Measurements from ENCODE around the gene LRRC41.
A peak's percentile ranks its signal among the peaks of the same experiment; 100 is the strongest.

The LRRC41 gene, protein sequence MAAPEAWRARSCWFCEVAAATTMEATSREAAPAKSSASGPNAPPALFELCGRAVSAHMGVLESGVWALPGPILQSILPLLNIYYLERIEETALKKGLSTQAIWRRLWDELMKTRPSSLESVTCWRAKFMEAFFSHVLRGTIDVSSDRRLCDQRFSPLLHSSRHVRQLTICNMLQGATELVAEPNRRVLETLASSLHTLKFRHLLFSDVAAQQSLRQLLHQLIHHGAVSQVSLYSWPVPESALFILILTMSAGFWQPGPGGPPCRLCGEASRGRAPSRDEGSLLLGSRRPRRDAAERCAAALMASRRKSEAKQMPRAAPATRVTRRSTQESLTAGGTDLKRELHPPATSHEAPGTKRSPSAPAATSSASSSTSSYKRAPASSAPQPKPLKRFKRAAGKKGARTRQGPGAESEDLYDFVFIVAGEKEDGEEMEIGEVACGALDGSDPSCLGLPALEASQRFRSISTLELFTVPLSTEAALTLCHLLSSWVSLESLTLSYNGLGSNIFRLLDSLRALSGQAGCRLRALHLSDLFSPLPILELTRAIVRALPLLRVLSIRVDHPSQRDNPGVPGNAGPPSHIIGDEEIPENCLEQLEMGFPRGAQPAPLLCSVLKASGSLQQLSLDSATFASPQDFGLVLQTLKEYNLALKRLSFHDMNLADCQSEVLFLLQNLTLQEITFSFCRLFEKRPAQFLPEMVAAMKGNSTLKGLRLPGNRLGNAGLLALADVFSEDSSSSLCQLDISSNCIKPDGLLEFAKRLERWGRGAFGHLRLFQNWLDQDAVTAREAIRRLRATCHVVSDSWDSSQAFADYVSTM

DNA sequence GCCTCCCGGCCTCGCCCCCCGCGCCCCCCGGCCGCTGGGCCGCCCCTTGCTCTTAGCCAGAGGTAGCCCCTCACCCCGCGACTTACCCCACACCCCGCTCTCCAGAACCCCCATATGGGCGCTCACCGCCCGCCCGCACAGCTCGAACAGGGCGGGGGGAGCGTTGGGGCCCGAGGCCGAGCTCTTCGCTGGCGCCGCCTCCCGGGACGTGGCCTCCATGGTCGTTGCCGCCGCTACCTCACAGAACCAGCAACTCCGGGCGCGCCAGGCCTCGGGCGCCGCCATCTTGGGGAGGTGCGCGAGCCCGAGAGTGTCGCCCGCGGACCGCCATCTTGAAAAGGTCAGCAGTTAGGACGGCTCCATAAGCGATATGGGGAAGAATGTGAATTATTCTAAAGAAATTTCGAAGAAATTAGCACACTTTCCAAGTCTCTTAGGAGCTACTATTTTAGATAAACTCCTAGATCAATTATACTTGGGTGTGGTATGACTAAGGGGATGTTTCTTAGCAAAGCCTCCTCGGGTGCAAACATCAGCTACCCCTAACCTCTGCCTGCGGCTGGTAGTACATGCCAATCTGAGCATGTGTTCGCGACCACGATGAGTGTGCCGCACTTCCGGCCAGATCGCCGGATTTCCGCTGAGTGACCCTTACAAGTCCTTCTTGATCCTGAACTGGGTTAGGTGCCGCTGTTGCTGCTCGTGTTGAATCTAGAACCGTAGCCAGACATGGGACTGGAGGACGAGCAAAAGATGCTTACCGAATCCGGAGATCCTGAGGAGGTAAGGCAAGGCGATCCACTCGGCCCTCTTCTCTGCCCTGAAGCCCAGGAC is at the start of gene LRRC41, which contains the start of gene UQCRH:
Gene LRRC41 (minus strand): TSS at position 579 of the 834 bp plus-strand sequence. CDS start 294 bp downstream, at position 285.
Gene UQCRH (plus strand): TSS at position 661 of the 834 bp plus-strand sequence. CDS start 69 bp downstream, at position 730.
- peak; percentile 89 for DNase-seq (ENCODE audit: low read depth, low spot score)
- CTCF ChIA-PET, result interaction anchor here (0.7 to 2.3 kb wide), 6 partner anchors 15 to 58 kb away, joined by 3 to 17 read pairs (median 5); partner anchors contain the start of gene NSUN4
- TF ChIP-seq, protein P1, sequence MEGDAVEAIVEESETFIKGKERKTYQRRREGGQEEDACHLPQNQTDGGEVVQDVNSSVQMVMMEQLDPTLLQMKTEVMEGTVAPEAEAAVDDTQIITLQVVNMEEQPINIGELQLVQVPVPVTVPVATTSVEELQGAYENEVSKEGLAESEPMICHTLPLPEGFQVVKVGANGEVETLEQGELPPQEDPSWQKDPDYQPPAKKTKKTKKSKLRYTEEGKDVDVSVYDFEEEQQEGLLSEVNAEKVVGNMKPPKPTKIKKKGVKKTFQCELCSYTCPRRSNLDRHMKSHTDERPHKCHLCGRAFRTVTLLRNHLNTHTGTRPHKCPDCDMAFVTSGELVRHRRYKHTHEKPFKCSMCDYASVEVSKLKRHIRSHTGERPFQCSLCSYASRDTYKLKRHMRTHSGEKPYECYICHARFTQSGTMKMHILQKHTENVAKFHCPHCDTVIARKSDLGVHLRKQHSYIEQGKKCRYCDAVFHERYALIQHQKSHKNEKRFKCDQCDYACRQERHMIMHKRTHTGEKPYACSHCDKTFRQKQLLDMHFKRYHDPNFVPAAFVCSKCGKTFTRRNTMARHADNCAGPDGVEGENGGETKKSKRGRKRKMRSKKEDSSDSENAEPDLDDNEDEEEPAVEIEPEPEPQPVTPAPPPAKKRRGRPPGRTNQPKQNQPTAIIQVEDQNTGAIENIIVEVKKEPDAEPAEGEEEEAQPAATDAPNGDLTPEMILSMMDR (IDR thresholded peaks at IDR 0.05; ENCODE audit: insufficient read depth, low read length, missing control alignments), result peak; percentile 2
- POLR2A ChIA-PET, result interaction anchor here (0.6 to 2.0 kb wide), 9 partner anchors 9 to 1291 kb away, joined by 3 to 8 read pairs (median 3); partner anchors contain the start of gene RAD54L
- H3K4me3 ChIP-seq (ENCODE audit: low read depth, low read length), result peak within 1 kb of the TSS; percentile 78

GRCh38 chr1:46352363-46352762 is 48.9 kb upstream of the LRRC41 start:
- H3K4me3 ChIP-seq (ENCODE audit: low read depth, low read length), result no peak overlapping the region
- CTCF ChIA-PET, result interaction anchor here (0.9 to 1.2 kb wide), 2 partner anchors 11 to 12 kb away, joined by 3 to 14 read pairs; partner anchors contain the start of gene NSUN4
- TF ChIP-seq, protein P1 (IDR thresholded peaks at IDR 0.05; ENCODE audit: insufficient read depth, low read length, missing control alignments), result no peak
- POLR2A ChIA-PET, result no interaction called here
- DNase-seq (ENCODE audit: low read depth, low spot score), result no peak

GRCh38 chr1:46345281-46345680 is 41.9 kb upstream of the LRRC41 start:
- POLR2A ChIA-PET, result interaction anchor here (0.7 kb wide), 1 partner anchor 64 kb away, joined by 3 read pairs; no protein-coding TSS in a partner anchor

DNA sequence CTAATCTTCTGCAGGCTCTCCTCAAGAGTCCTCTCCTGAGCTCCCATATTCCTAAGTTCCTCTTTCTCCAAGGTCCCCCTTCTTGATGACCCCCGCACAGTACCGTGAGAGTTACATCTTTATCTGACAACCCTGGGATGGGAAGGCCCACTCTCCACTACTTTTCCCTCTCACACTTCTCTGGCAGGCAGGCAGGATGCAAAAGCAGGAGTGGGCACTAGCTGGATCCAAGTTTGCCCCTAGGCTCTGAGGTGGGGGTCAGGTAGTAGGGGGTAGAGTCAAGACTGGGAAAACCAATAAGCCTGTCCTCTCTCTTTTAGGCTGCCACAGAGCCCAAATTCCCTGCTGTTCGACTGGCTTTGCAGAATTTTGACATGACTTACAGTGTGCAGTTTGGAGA is 41.1 kb upstream of the LRRC41 start:
- CTCF ChIA-PET, result interaction anchor here (1.0 to 9.7 kb wide), 6 partner anchors 9 to 120 kb away, joined by 4 to 96 read pairs (median 6); partner anchors contain the start of gene RAD54L
- DNase-seq (ENCODE audit: low read depth, low spot score), result no peak
- TF ChIP-seq, protein P1 (IDR thresholded peaks at IDR 0.05; ENCODE audit: insufficient read depth, low read length, missing control alignments), result no peak
- H3K4me3 ChIP-seq (ENCODE audit: low read depth, low read length), result no peak overlapping the region
- POLR2A ChIA-PET, result no interaction called here

More at GRCh38 chr1:46345281-46345680, 41.9 kb upstream of the LRRC41 start:
- no peak overlapping the region for H3K4me3 ChIP-seq (ENCODE audit: low read depth, low read length)
- CTCF ChIA-PET, result interaction anchor here (1.6 to 9.7 kb wide), 4 partner anchors 10 to 121 kb away, joined by 3 to 96 read pairs (median 50); partner anchors contain the start of gene RAD54L
- no peak for DNase-seq (ENCODE audit: low read depth, low spot score)
- TF ChIP-seq, protein P1 (IDR thresholded peaks at IDR 0.05; ENCODE audit: insufficient read depth, low read length, missing control alignments), result no peak

GRCh38 chr1:46343705-46344104 is 40.3 kb upstream of the LRRC41 start:
- TF ChIP-seq, protein P1 (IDR thresholded peaks at IDR 0.05; ENCODE audit: insufficient read depth, low read length, missing control alignments), result no peak
- CTCF ChIA-PET, result interaction anchor here (0.6 to 9.7 kb wide), 6 partner anchors 9 to 119 kb away, joined by 3 to 71 read pairs (median 4); no protein-coding TSS in a partner anchor

More at GRCh38 chr1:46343705-46344104, 40.3 kb upstream of the LRRC41 start:
- POLR2A ChIA-PET, result no interaction called here
- H3K4me3 ChIP-seq (ENCODE audit: low read depth, low read length), result no peak overlapping the region
- DNase-seq (ENCODE audit: low read depth, low spot score), result no peak

All from AG04449 (cell line).